H9 (cell line): ENCODE measurements around the gene CFDP1. TPM values are rescaled to one million over a fixed set of nuclear protein-coding genes. Genes with fewer than 3 reads are reported as not detected.

Experiments used
- DNase-seq: peaks from one replicate; pipeline ENCODE4 v3.0.0-alpha.2; 2017
- H2AFZ ChIP-seq: one replicate; pipeline ENCODE4 v1.6.1; 2013; ENCODE audit warnings: mild to moderate bottlenecking, low read length, control low read depth, moderate library complexity
- H2AK5ac ChIP-seq: 2 replicates; pipeline ENCODE4 v1.6.1; 2013; ENCODE audit warnings: low read length, control low read depth, mixed read lengths; ENCODE audit not compliant: insufficient read length
- H2BK120ac ChIP-seq: one replicate; pipeline ENCODE4 v1.6.1; 2013; ENCODE audit warnings: low read depth, mild to moderate bottlenecking, low read length, control low read depth, inconsistent platforms; ENCODE audit not compliant: poor library complexity, severe bottlenecking
- H2BK12ac ChIP-seq: 2 replicates; pipeline ENCODE4 v1.6.1; 2013; ENCODE audit warnings: low read length, control low read depth, mixed read lengths, low read depth; ENCODE audit not compliant: insufficient read length
- H2BK15ac ChIP-seq: 2 replicates; pipeline ENCODE4 v1.6.1; 2013; ENCODE audit warnings: low read depth, low read length, control low read depth
- H2BK20ac ChIP-seq: one replicate; pipeline ENCODE4 v1.6.1; 2013; ENCODE audit warnings: low read depth, mild to moderate bottlenecking, low read length, control low read depth, inconsistent platforms; ENCODE audit not compliant: poor library complexity, severe bottlenecking
- H2BK5ac ChIP-seq: 2 replicates; pipeline ENCODE4 v1.6.1; 2013; ENCODE audit warnings: low read length, control low read depth, mixed read lengths; ENCODE audit not compliant: insufficient read length
- H3K14ac ChIP-seq: 2 replicates; pipeline ENCODE4 v1.6.1; 2013; ENCODE audit warnings: low read length, control low read depth; ENCODE audit not compliant: insufficient read depth
- H3K18ac ChIP-seq: 2 replicates; pipeline ENCODE4 v1.6.1; 2013; ENCODE audit warnings: low read depth, mild to moderate bottlenecking, mixed read lengths, low read length, control low read depth; ENCODE audit not compliant: insufficient read length
- H3K23ac ChIP-seq: 2 replicates; pipeline ENCODE4 v1.6.1; 2013; ENCODE audit warnings: low read length, control low read depth, mixed read lengths, low read depth; ENCODE audit not compliant: insufficient read length
- H3K23me2 ChIP-seq: 2 replicates; pipeline ENCODE4 v1.6.1; 2013; ENCODE audit warnings: low read depth, mild to moderate bottlenecking, mixed read lengths, low read length, control low read depth; ENCODE audit not compliant: insufficient read length, poor library complexity, severe bottlenecking
- H3K27ac ChIP-seq: 2 replicates; pipeline ENCODE4 v1.5.1; 2013; ENCODE audit warnings: low read length, control low read depth, mixed read lengths, low read depth; ENCODE audit not compliant: insufficient read length
- H3K27me3 ChIP-seq: 2 replicates; pipeline ENCODE4 v1.6.1; 2013; ENCODE audit warnings: low read length, control low read depth, inconsistent platforms; ENCODE audit not compliant: insufficient read depth
- H3K4ac ChIP-seq: 2 replicates; pipeline ENCODE4 v1.6.1; 2013; ENCODE audit warnings: low read depth, mild to moderate bottlenecking, control low read depth, inconsistent platforms, low read length, moderate library complexity
- H3K4me1 ChIP-seq: 2 replicates; pipeline ENCODE4 v1.6.1; 2013; ENCODE audit warnings: low read length, control low read depth, inconsistent platforms; ENCODE audit not compliant: insufficient read depth
- H3K4me2 ChIP-seq: 2 replicates; pipeline ENCODE4 v1.6.1; 2013; ENCODE audit warnings: low read length, control low read depth, mixed read lengths; ENCODE audit not compliant: insufficient read length, insufficient read depth
- H3K56ac ChIP-seq: 2 replicates; pipeline ENCODE4 v1.6.1; 2013; ENCODE audit warnings: low read depth, mild to moderate bottlenecking, mixed read lengths, low read length, control low read depth; ENCODE audit not compliant: insufficient read length
- H3K79me1 ChIP-seq: 2 replicates; pipeline ENCODE4 v1.6.1; 2013; ENCODE audit warnings: low read depth, mild to moderate bottlenecking, moderate library complexity, low read length, control low read depth, inconsistent platforms; ENCODE audit not compliant: insufficient read depth, poor library complexity, severe bottlenecking
- H3K79me2 ChIP-seq: 2 replicates; pipeline ENCODE4 v1.6.1; 2013; ENCODE audit warnings: low read length, control low read depth, inconsistent platforms; ENCODE audit not compliant: insufficient read depth
- H3K9ac ChIP-seq: 2 replicates; pipeline ENCODE4 v1.6.1; 2013; ENCODE audit warnings: low read length, control low read depth, mixed read lengths; ENCODE audit not compliant: insufficient read length; ENCODE audit errors: extremely low read depth
- H3K9me3 ChIP-seq: one replicate; pipeline ENCODE4 v1.6.1; 2013; ENCODE audit warnings: low read depth, low read length, inconsistent platforms; ENCODE audit not compliant: control insufficient read depth
- H3T11ph ChIP-seq: one replicate; pipeline ENCODE4 v1.6.1; 2013; ENCODE audit warnings: mild to moderate bottlenecking, low read length, control low read depth, inconsistent platforms
- H4K20me1 ChIP-seq: one replicate; pipeline ENCODE4 v1.6.1; 2013; ENCODE audit not compliant: control insufficient read depth, insufficient read length, insufficient read depth
- H4K5ac ChIP-seq: 2 replicates; pipeline ENCODE4 v1.6.1; 2013; ENCODE audit warnings: low read depth, mild to moderate bottlenecking, mixed read lengths, low read length, control low read depth; ENCODE audit not compliant: insufficient read length
- H4K8ac ChIP-seq: replicated peaks from 2 replicates; pipeline ENCODE4 v1.6.1; 2013; ENCODE audit warnings: low read length, control low read depth, mixed read lengths, low read depth; ENCODE audit not compliant: insufficient read length
- H4K91ac ChIP-seq: 2 replicates; pipeline ENCODE4 v1.6.1; 2013; ENCODE audit warnings: low read depth, mild to moderate bottlenecking, moderate library complexity, mixed read lengths, low read length, control low read depth; ENCODE audit not compliant: insufficient read length
- H3K27ac Mint-ChIP-seq, 3 experiments: 2 replicates in 2 of 3; 3 replicates in 1 of 3; pipeline ENCODE4 v1.8.0; 2020 to 2021; ENCODE audit warnings: mixed read lengths in 3 of 3, mild to moderate bottlenecking in 1 of 3, moderate library complexity in 1 of 3
- H3K27me3 Mint-ChIP-seq: 2 replicates; pipeline ENCODE4 v1.8.0; 2021; ENCODE audit warnings: low read depth, mild to moderate bottlenecking, moderate library complexity, mixed read lengths
- H3K36me3 Mint-ChIP-seq, 3 experiments: 2 replicates in 2 of 3; 3 replicates in 1 of 3; pipeline ENCODE4 v1.8.0; 2020 to 2021; ENCODE audit warnings: low read depth in 3 of 3, mixed read lengths in 3 of 3; ENCODE audit not compliant: insufficient read depth in 1 of 3
- H3K4me1 Mint-ChIP-seq, 2 experiments: 2 replicates each; pipeline ENCODE4 v1.8.0; 2020; ENCODE audit warnings: mixed read lengths in 2 of 2
- H3K4me3 Mint-ChIP-seq, 2 experiments: 2 replicates in 1 of 2; 3 replicates in 1 of 2; pipeline ENCODE4 v1.8.0; 2020 to 2021; ENCODE audit warnings: mild to moderate bottlenecking in 2 of 2, mixed read lengths in 2 of 2, moderate library complexity in 1 of 2
- H3K9me3 Mint-ChIP-seq, 2 experiments: 2 replicates in 1 of 2; 3 replicates in 1 of 2; pipeline ENCODE4 v1.8.0; 2020; ENCODE audit warnings: mild to moderate bottlenecking in 2 of 2, mixed read lengths in 2 of 2, moderate library complexity in 1 of 2
- CTCF ChIP-seq: fragments of 200-600 bp; sonication (generic); conservative IDR thresholded peaks from 3 replicates; pipeline ENCODE4 v1.8.0; 2021; ENCODE audit warnings: antibody characterized with exemption, mild to moderate bottlenecking
- WGBS: extraction: QIAGEN DNeasy Blood & Tissue Kit; methylation state at CpG from one replicate; pipeline ENCODE4 v1.1.7; 2013; ENCODE audit warnings: missing lambda C conversion rate, low lambda C conversion rate, mixed read lengths; ENCODE audit not compliant: insufficient read length; ENCODE audit errors: extremely low coverage; 5-methylcytosine and 5-hydroxymethylcytosine counted together
- total RNA-seq: library from RNA; stranded (reverse); gene quantifications from 2 replicates; pipeline ENCODE4 v1.2.1, GENCODE V29; 2021

The CFDP1 gene
- total RNA-seq, 1 experiment from 2014 or later, result 89.2 TPM

DNA sequence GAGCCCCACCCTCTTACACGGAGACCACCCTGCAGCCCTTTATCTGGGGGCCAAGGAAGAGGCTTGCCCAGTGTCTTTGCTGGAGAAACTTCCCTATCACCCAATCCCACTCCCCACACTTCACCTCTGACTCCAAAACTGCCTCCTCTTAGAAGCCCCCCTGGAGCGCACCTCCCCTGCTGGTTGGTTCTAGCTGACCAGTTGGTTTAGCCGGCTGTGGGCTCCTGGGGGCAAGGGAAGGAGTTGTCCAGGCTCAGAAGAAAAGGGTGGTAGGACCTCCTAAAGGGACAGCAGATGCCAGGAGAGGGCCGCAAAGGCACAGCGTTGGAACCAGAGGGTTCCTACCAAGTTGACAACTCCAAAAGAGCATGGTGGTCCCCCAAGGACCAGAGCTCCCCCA lies 183.9 kb downstream of the CFDP1 start:
- H2AK5ac ChIP-seq, result no peak overlapping the region
- peaks cover 15% of the 10 kb centered on the region; the same call in 1 of the 2 replicates for H3K4me1 ChIP-seq
- H3K23ac ChIP-seq, result no peak overlapping the region
- H3K79me2 ChIP-seq, result peaks cover 50% of the 10 kb centered on the region; the same call in 1 of the 2 replicates
- WGBS, result no CpG with 5 or more reads among the region's 5 CpGs
- no peak overlapping the region for H2BK15ac ChIP-seq
- H3K79me1 ChIP-seq, result peaks cover 8% of the 10 kb centered on the region
- H3K4me1 Mint-ChIP-seq, result peaks cover 60 to 70% of the 10 kb centered on the region in 2 experiments
- no peak overlapping the region for H3K56ac ChIP-seq
- H3K27me3 Mint-ChIP-seq, result no peaks in the 10 kb centered on the region; the same call in 1 of the 2 replicates
- no peak overlapping the region for H3K27ac ChIP-seq
- no peak overlapping the region for H4K8ac ChIP-seq
- H3K27me3 ChIP-seq, result no peaks in the 10 kb centered on the region
- H3K36me3 Mint-ChIP-seq, result peaks cover 0 to 2% (median 2%) of the 10 kb centered on the region in 3 experiments; a peak in 1 of 7 replicates
- peak overlapping the region; percentile 51 to 77; a peak in 3 of 5 replicates for H3K4me3 Mint-ChIP-seq
- H3K4me2 ChIP-seq, result peak overlapping the region; percentile 67
- no peak for TF ChIP-seq CTCF
- no peak overlapping the region for H2BK5ac ChIP-seq
- H3K9me3 Mint-ChIP-seq, result no peaks in the 10 kb centered on the region
- no peak overlapping the region for H3K18ac ChIP-seq
- no peak overlapping the region for H4K91ac ChIP-seq
- H3K14ac ChIP-seq, result no peak overlapping the region
- H3K27ac Mint-ChIP-seq, result no peak overlapping the region
- H3K9ac ChIP-seq, result no peak overlapping the region
- no peak overlapping the region for H2BK12ac ChIP-seq
- H4K5ac ChIP-seq, result no peak overlapping the region
- H3K23me2 ChIP-seq, result peaks cover 15% of the 10 kb centered on the region
- no peaks in the 10 kb centered on the region for H4K20me1 ChIP-seq
- H2AFZ ChIP-seq, result no peak overlapping the region
- no peak overlapping the region for H3T11ph ChIP-seq
- H2BK120ac ChIP-seq, result no peak overlapping the region
- no peak overlapping the region for H3K4ac ChIP-seq
- DNase-seq, result no peak
- H3K9me3 ChIP-seq, result no peaks in the 10 kb centered on the region
- no peak overlapping the region for H2BK20ac ChIP-seq
